ENCODE data around the gene LPAR2.

The LPAR2 gene

GRCh38 chr19:19657397-19657783 is 29.4 kb upstream of the LPAR2 start:
- no peak for DNase-seq (ENCODE audit: low read depth)
- no peak for TF ChIP-seq CTCF (IDR thresholded peaks at IDR 0.05; ENCODE audit: low read length, missing control alignments)
- no peak overlapping the region for H3K4me3 ChIP-seq (replicated peaks; ENCODE audit: low read depth, low read length)

- H3K4me3 ChIP-seq (replicated peaks; ENCODE audit: low read depth, low read length), result no peak overlapping the region
- no peak for TF ChIP-seq CTCF (IDR thresholded peaks at IDR 0.05; ENCODE audit: low read length, missing control alignments)
- DNase-seq (ENCODE audit: low read depth), result no peak
These were observed 28.7 kb upstream of the LPAR2 start for GRCh38 chr19:19656451-19657396.

- DNase-seq (ENCODE audit: low read depth), result no peak
These were observed 27.8 kb upstream of the LPAR2 start for GRCh38 chr19:19655641-19656343.

GRCh38 chr19:19655051-19655594 is 27.1 kb upstream of the LPAR2 start:
- DNase-seq (ENCODE audit: low read depth), result no peak
- no peak for TF ChIP-seq CTCF (IDR thresholded peaks at IDR 0.05; ENCODE audit: low read length, missing control alignments)
- H3K4me3 ChIP-seq (replicated peaks; ENCODE audit: low read depth, low read length), result no peak overlapping the region

More at GRCh38 chr19:19655641-19656343, 27.8 kb upstream of the LPAR2 start:
- no peak for TF ChIP-seq CTCF (IDR thresholded peaks at IDR 0.05; ENCODE audit: low read length, missing control alignments)
- no peak overlapping the region for H3K4me3 ChIP-seq (replicated peaks; ENCODE audit: low read depth, low read length)

- no peak for DNase-seq (ENCODE audit: low read depth)
- H3K4me3 ChIP-seq (replicated peaks; ENCODE audit: low read depth, low read length), result no peak overlapping the region
- no peak for TF ChIP-seq CTCF (IDR thresholded peaks at IDR 0.05; ENCODE audit: low read length, missing control alignments)
These were observed 26.4 kb upstream of the LPAR2 start for GRCh38 chr19:19654441-19654840.

- no peak overlapping the region for H3K4me3 ChIP-seq (replicated peaks; ENCODE audit: low read depth, low read length)
- no peak for DNase-seq (ENCODE audit: low read depth)
- TF ChIP-seq CTCF (IDR thresholded peaks at IDR 0.05; ENCODE audit: low read length, missing control alignments), result no peak
These were observed 25.7 kb upstream of the LPAR2 start for GRCh38 chr19:19653597-19654147.

All from fibroblast of pulmonary artery (primary cell).